ENCODE results near the gene KCNN4. TPM values are rescaled to one million over a fixed set of nuclear protein-coding genes. Genes with fewer than 3 reads are reported as not detected.
"Not testable (repeated sequence)": the region's sequence is repeated elsewhere in the genome, so short reads cannot be mapped to it uniquely, and the experiment has no call there.

The KCNN4 gene
- total RNA-seq, 3 donors from 2014 or later, result 14.9 to 36.2 (median 36.1) TPM

DNA sequence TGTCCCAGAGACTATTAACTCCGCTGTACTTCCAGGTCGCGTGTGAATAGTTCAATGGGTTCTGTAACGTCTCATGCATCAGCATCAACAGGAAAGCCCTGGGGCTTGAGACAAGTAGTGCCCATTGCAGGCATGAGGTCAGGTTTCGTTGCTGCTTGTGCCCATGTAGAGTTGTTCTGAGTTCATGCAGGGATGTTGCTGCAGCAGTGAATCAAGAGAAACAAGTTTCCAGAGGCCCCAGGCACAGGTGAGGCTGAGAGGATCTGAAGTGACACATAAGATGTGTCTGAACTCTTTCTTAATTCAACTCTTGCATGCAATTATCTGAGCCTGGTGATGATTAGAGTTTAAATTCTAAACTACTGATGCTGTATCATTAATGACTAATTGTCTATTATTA is 37.7 kb upstream of the KCNN4 start:
- Histone ChIP-seq H3K36me3 (ENCODE audit: low read depth) (no peaks in the 10 kb centered on the region), H3K4me1 (ENCODE audit: low read depth) (no peaks in the 10 kb centered on the region), H3K4me3 (no peak overlapping the region), H3K9me3 (no peaks in the 10 kb centered on the region)
- DNase-seq (no peak), ATAC-seq (no peak)
- TF ChIP-seq, protein P1, sequence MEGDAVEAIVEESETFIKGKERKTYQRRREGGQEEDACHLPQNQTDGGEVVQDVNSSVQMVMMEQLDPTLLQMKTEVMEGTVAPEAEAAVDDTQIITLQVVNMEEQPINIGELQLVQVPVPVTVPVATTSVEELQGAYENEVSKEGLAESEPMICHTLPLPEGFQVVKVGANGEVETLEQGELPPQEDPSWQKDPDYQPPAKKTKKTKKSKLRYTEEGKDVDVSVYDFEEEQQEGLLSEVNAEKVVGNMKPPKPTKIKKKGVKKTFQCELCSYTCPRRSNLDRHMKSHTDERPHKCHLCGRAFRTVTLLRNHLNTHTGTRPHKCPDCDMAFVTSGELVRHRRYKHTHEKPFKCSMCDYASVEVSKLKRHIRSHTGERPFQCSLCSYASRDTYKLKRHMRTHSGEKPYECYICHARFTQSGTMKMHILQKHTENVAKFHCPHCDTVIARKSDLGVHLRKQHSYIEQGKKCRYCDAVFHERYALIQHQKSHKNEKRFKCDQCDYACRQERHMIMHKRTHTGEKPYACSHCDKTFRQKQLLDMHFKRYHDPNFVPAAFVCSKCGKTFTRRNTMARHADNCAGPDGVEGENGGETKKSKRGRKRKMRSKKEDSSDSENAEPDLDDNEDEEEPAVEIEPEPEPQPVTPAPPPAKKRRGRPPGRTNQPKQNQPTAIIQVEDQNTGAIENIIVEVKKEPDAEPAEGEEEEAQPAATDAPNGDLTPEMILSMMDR (IDR thresholded peaks at IDR 0.05), result no peak
- intact Hi-C loops (cut with DNase I, micrococcal nuclease), result no loop called here

DNA sequence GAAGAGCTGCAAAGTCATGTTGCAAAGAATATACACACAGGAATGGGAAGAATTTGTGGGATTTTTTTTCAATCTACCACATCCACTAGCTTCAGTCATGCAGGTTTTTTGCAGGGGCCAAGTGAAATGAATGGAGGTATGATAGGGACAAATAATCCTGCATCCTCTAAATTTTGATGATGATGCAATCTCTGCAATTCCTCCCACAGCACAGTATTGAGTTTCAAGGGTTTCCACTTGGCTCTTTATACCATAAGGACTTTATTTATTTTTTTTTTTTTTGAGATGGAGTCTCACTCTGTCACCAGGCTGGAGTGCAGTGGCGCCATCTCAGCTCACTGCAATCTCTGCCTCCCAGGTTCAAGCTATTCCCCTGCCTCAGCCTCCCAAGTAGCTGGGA is 36.7 kb upstream of the KCNN4 start:
- ATAC-seq; H3K9me3 ChIP-seq; DNase-seq; H3K4me3 ChIP-seq; H3K36me3 ChIP-seq (ENCODE audit: low read depth); intact Hi-C loops (cut with DNase I, micrococcal nuclease); H3K4me1 ChIP-seq (ENCODE audit: low read depth): not testable (repeated sequence)

- DNase-seq (no peak), ATAC-seq (no peak)
- TF ChIP-seq, protein P1 (IDR thresholded peaks at IDR 0.05), result no peak
- Histone ChIP-seq H3K36me3 (ENCODE audit: low read depth) (no peaks in the 10 kb centered on the region), H3K4me3 (no peak overlapping the region), H3K4me1 (ENCODE audit: low read depth) (no peaks in the 10 kb centered on the region), H3K9me3 (no peaks in the 10 kb centered on the region)
- intact Hi-C loops (cut with DNase I, micrococcal nuclease), result no loop called here
Observed at GRCh38 chr19:43814663-43815352, 34.0 kb upstream of the KCNN4 start.

DNA sequence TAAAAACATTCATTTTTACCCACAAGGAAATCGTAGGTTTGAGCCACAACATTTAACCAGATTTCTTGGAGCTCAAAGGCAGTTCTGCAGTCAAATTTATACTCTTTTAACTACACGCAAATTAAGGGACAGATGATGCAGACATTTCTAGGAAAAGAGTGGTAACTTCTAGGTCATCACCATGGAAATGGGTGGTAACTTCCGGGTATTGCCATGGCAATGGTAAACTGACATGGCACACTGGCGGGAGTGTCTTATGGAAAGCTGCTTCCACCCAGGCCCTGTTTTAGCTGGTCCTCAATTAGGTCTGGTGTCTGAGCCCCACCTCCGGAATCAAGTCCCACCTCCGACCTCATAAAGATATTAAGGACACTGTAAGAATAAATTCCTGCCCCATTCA is 31.9 kb upstream of the KCNN4 start:
- no peaks in the 10 kb centered on the region for H3K4me1 ChIP-seq (ENCODE audit: low read depth)
- H3K9me3 ChIP-seq, result no peaks in the 10 kb centered on the region
- DNase-seq, result no peak
- ATAC-seq, result peak; percentile 25
- H3K4me3 ChIP-seq, result no peak overlapping the region
- H3K36me3 ChIP-seq (ENCODE audit: low read depth), result no peaks in the 10 kb centered on the region
- intact Hi-C loops (cut with DNase I, micrococcal nuclease), result no loop called here
- TF ChIP-seq, protein P1 (IDR thresholded peaks at IDR 0.05), result no peak

GRCh38 chr19:43812259-43812658 is 31.5 kb upstream of the KCNN4 start:
- TF ChIP-seq, protein P1 (IDR thresholded peaks at IDR 0.05), result no peak
- Histone ChIP-seq H3K36me3 (ENCODE audit: low read depth) (no peaks in the 10 kb centered on the region), H3K4me1 (ENCODE audit: low read depth) (no peaks in the 10 kb centered on the region), H3K9me3 (no peaks in the 10 kb centered on the region), H3K4me3 (no peak overlapping the region)
- DNase-seq, result no peak
- intact Hi-C loops (cut with DNase I, micrococcal nuclease), result no loop called here
- ATAC-seq, result no peak

DNA sequence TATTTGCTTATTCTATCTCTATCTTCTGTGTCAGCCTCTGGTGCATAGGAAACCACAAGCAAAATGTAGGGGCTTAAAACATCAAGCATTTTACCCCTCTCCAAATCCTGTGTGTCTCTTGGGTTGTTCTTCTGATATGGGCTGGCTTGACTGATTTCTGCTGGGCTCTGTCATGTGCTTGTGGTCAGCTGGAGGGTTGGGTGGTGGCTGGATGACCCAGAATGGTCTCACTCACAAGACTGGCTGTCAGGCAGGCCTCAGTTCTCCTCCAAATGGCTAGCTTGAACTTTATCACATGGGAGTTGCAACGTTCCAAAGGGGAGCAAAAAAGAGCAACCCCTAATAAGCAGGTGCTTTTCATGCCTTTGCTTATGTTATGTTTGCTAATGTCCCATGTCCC is 31.1 kb upstream of the KCNN4 start:
- intact Hi-C loops (cut with DNase I, micrococcal nuclease), result no loop called here
- TF ChIP-seq, protein P1 (IDR thresholded peaks at IDR 0.05), result no peak
- Histone ChIP-seq H3K36me3 (ENCODE audit: low read depth) (no peaks in the 10 kb centered on the region), H3K9me3 (no peaks in the 10 kb centered on the region), H3K4me3 (no peak overlapping the region), H3K4me1 (ENCODE audit: low read depth) (no peaks in the 10 kb centered on the region)
- DNase-seq, result no peak
- ATAC-seq, result no peak
